ENCODE measurements around the gene PGM3.
"Not testable (repeated sequence)": the region's sequence is repeated elsewhere in the genome, so short reads cannot be mapped to it uniquely, and the experiment has no call there.

PGM3 gene, protein sequence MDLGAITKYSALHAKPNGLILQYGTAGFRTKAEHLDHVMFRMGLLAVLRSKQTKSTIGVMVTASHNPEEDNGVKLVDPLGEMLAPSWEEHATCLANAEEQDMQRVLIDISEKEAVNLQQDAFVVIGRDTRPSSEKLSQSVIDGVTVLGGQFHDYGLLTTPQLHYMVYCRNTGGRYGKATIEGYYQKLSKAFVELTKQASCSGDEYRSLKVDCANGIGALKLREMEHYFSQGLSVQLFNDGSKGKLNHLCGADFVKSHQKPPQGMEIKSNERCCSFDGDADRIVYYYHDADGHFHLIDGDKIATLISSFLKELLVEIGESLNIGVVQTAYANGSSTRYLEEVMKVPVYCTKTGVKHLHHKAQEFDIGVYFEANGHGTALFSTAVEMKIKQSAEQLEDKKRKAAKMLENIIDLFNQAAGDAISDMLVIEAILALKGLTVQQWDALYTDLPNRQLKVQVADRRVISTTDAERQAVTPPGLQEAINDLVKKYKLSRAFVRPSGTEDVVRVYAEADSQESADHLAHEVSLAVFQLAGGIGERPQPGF

DNA sequence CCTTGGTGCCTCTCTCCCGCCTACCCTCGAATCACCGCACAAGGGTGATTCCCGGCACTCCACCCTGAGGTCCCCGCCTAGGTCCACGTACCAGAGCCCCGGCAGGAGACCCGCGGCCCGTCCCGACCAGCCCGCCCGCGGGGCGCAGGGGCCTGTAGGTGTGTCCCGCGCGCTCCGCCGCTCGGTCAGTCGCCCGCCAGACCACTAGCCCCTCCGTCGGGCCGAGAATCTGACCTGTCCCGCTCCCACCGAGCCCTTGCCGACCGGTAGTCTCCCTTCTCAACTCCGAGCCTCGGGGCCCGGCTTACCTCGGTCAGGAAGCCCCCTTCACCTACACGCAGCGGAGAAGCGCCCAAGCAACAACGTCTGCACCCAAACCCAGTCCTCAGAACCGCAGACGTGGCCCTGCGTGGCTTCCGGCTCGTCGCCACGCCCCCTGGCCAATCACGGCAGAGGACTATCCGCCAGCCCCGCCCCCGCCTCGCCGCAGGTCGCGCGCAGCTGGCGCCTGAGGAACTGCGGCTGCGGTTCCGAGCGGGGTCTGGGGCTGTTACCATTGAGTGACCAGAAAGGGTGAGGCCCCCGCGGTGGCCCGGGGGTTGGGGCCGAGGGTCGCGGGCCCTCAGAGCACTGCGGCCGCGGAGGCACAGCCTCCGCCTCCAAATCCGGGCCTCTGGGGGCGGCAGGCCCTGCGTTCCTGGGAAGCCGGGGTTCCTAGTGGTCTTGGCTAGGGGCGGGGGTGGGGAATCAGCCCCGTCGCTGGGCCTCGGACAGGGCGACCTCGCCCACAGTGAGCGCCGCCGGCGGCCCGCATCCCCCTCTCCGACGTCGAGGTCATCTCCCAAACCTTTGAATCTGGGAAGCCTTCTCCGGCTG, at the start of gene PGM3, which contains the start of gene RWDD2A:
Gene PGM3 (minus strand): TSS at position 395 of the 876 bp plus-strand sequence. CDS start 2,253 bp downstream, outside the sequence.
Gene RWDD2A (plus strand): TSS at position 487 of the 876 bp plus-strand sequence. CDS start 1,095 bp downstream, outside the sequence.
- DNase-seq: peak; percentile 94

DNA sequence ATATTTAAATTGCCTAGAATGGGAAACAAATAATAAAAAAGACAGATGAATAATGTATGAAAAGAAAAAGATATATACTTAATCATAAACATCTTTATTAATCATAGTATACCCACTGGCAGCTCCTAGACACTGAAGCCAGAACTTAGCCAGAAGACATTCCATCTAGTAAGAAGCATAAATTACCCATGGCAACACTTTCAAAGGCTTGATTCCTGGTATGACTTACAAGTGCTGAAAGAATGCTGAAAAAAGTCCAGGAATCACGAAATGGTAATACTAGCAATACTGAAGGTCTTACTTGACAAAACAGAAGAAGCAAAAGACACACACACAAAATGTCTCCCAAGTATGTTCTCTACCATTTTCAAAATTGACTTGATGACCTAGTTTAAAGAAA, 38.1 kb upstream of the PGM3 start:
- no peak for DNase-seq

DNA sequence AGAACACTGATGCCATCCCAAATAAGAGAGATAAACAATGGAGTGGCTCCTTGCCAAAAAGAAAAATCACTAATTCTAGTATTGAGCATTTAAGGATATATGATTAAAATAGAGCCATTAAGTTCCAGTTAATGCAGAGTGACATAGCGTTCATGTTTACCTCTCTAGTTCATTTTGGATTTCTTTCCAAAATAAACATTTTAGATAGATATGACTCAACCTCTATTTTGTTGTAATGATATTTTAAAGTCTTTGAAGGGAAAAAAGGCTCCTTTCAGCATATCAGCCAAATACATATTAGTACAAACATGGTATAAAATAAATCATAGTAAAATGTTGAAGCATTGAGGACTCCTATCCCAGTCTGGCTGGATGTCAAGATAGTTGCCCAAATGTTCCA, 33.5 kb upstream of the PGM3 start:
- DNase-seq: no peak

DNA sequence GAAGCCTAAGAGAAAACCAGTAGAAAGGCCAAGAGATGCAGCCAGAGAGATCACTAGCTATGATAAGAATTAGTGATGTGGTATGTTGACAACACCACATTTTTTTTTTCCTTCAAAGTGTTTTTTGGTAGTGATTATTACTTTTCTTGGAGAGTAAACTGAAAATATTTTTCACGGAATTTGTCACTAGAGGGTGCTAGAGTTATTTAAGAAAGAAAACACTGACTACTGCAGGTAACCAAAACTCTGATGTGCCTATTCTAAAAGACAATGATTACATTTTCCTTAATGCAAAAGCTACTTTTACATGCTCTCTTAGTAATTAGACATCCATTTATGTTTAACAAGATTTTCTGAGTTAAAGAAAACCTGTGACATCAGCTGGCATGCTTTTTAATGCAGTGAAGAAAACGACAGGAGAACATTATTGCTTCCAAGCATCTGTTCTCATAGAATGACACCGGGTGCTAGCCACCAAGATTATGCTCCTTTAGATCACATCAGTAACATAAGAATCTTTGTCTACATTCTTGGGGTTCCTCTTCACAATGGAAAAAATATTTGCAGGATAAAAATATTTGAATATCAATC, 28.9 kb upstream of the PGM3 start:
- no peak for DNase-seq

DNA sequence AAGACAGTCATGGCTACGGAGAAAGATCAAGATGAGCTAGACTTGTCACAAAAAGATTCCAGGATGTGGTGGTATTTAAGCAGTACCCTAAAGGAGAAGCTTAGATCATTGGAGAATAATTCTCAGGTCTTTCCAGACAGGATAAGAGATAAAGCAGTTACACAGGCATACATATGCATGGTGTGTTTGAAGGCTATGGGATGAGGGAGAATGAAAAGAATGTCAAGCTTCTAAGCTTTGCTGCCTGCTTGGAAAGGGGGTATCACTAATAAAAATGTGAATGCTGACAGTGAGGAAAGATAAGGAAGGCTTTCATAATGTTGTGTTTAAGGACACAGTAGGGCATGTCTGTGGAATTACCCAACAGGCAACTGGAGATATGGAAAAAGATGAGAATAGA, 28.2 kb upstream of the PGM3 start:
- no peak for DNase-seq

DNA sequence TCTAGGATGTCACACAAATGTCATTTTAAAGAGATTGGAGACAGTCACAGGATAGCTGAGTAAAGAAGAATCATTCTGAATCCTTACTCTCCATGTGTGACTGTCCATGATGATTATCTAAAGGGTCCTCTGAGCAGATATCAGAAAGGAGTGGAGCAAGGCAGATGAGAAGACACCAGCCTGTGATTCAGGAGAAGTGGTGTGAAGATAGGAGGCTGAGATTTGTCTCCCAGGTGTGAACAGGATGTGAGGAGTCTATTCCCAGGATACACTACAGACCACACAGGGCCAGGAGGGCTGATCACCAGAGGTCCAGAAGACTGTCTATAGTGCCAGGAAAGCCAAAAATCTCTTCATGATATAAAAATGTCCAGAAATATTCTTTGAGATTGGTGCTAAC, 27.1 kb upstream of the PGM3 start:
- DNase-seq: no peak

DNA sequence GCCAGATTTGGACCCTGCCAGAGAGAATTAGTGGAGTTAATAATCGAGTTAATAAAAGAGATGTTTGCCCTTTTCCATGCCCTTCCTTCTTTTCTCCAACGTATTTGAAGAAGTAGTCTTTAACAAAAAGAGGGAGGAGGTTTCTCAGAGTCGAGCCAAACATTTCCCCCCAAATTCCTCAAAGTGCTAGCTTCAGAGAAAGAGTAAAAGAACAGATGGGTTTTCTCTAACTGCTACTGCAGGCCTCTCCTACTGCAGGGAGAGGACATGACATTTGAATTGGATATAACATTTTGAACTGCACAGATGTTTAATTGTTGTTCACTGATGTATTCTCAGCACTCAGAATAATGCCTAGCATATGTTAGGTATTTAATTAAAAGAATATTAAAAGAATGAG, 25.6 kb upstream of the PGM3 start:
- DNase-seq: no peak

DNA sequence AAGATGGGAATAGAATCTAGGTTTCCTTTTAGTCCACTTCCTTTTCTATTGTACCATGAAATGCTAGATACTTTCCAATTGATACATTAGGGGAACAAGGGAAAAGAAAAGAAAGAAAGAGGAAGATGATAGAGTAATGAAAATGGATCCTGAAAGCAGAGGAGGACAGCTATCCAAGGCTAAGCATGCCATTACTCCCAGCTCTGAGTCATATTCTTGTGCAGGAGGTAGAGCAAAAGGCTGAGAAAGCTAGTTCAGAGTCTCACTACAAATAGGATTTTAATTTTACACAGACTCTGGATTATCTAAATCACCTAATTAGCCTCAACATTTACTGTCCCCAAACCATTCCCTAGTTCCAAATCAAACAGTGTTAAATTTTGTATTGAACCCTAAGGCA, 23.7 kb upstream of the PGM3 start:
- no peak for DNase-seq

DNA sequence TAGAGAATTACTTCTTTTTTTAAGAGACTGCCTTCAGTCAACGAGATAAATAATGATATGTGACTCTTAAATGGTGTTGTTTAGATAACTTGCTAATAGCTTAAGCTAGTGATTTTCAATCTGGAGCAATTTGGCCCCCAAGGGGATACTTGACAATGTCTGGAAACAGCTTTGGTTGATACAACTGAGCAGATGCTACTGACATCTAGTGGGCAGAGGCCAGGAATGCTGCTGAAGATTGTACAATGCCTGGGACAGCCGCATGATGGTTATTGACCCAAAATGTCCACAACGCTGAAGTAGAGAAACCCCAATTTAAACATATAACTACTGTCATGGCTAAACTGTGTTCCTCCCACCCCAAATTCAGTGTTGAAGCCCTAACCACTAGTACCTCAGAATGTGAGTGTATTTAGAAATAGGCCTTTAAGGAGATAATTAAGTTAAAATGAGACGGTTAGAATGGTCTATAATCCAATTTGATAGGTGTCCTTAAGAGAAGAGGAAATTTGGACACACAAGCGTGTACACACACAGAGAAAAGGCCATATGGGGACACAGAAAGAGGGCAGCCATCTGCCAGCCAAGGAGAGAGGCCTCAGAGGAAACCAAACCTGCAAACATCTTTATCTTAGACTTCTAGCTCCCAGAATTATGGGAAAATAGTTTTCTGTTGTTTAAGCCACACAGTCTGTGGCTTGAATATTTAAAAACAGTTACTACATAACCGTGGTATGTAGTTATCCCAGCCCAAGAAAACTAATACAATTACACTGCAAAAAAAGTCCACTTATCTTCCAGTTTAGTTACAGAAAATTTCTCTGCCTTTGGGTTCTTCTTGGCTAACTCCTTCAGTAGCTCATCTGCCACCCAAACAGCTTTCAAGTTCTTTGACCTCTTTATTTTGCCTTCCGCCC, 22.3 kb upstream of the PGM3 start:
- peak; percentile 76 for DNase-seq

DNA sequence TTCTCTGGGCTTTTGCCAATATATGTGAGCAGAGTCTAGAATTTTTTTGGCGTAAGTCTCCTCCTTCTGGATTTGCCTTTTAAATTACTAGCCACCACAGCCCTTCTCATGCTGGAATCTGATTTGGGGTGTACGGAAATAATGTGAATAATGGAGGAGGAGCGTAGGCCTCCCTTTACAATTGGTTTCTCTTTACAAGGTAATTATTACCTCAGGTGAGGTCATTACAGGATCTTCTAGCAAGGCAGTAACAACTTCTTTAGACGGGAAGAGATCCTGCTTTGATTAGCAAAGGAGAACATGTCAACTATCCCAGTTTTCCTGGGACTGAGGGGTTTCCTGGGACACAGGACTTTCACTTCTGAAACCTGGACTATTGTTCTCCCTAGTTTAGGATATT, 9.0 kb upstream of the PGM3 start:
- no peak for DNase-seq

DNA sequence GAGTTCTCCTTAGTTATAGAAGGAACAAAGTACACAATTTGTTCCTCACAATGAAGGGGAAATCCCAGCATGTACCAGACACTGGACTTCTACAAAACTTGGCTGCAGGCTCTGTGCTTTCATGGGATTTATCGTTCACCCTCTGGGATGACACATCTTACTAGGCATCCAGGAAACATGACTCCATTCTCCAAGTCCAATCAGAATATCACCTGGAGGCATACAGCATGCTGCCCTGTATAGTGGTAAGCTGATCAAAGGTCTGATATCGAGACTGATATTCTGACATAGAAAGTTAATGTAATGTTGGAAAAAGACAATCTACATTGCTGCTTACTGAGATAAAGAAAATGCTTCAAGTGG, 6.8 kb upstream of the PGM3 start:
- DNase-seq: no peak

DNA sequence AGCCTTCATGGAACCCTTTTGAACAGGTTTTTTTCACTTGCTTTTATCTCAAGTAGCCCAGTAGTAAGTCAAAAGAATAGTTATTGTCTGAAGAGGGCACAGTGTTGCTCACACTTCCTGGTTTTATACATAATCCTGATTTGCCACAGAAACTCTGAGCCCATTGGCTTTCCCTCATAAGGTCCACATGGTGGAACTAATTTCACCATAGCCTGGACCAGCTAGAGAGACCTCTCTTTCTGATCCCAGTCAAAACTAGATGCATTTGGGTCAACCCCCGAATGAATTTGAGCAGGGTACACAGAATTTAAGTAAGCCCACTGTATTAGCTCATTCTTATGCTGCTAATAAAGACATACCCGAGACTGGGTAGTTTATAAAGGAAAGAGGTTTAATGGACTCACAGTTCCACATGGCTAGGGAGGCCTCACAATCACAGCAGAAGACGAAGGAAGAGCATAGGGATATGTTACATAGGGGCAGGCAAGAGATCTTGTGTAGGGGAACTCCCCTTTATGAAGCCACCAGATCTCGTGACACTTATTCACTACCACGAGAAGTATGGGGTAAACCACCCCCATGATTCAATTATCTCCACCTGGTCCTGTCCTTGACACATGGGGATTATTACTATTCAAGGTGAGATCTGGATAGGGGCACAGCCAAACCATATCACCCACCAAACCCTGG, 6.3 kb upstream of the PGM3 start:
- DNase-seq: no peak

DNA sequence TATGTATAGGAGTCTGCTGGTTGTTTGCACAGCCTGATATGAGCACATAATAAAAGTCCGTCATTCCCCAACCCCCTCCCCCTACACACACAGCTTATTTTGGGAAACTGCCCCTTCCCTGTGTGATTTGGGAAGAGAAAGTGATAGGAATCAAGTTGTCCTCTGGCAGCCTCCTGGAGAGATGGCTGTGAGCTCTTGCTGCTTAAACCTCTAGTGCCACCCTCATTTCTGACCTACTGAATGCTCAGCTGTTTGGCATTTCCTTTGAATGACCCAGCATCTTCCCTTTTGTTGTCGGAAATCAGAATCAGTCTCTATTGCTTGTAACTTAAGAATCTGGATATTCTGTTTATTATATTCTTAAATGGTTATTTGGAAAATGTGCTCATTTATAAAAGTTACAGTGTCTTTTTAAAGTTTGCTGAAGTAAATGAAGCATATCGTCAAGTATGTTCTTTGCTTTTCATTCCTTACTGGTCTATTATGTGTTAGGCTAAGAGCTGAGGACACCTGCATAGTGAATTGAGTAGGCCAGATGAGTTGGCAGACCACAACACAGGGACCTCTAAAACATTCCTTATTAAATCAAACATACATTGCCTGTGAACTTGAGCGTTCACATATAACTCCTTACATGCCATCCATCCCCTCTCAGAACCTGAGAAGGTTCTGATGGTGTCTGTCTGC, 5.6 kb upstream of the PGM3 start:
- DNase-seq: no peak

DNA sequence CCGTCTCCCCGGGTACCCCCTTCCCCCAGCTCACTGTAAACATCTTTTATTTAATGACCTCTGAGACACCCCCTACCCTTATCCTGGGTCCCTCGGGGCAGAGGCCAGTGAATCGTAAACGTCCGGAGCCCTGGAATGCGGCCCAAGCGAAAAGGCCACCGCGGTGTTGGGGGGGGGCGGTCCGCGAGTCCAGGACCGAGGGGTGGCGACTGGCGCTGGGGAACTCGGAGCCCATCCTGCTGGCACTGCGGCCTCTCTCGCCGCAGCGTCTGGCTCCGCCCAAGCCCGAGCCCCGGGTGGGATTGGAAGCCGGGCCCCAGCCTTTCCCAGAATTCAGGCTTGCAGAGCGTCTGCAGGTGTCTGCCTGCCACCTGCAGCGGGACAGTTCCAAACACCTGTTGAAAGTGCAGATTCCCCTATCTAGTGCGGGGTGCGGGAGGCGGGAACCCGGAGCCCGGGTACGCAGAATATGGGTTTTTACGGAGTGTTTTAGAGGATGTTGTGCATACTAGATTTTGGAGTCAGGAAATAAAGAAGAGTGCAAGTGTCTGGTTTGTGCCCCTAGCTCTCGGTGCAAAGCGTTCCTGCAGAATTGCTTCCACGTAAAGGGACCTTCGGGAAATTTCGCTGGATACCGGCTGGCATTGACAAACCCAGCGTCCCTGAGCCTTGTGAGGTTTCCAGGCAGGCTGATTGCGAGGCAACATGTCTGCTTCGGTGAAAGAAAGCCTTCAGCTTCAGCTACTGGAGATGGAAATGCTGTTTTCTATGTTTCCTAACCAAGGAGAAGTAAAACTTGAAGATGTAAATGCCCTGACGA, 892 bp upstream of the PGM3 start:
- DNase-seq: peak; percentile 56

DNA sequence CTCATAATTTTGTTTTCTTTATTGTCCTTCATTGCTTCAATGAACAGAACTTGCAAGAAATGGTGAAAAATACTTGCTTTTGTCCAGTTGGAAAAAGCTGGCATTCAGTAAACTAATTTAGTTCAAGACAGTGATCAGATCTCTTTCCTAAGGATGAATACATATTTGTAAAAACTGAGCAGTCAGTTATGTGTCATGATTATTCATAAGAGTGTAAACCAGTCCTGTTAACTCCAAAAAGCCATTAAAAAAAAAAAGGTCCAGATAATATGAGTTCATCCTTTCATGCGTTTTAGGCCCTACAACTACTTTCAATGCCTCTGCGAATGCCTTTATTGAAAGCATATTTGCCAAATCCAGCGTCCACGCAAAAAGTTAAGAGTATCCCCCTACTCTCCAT, 609 bp downstream of the PGM3 start:
- DNase-seq: no peak

DNA sequence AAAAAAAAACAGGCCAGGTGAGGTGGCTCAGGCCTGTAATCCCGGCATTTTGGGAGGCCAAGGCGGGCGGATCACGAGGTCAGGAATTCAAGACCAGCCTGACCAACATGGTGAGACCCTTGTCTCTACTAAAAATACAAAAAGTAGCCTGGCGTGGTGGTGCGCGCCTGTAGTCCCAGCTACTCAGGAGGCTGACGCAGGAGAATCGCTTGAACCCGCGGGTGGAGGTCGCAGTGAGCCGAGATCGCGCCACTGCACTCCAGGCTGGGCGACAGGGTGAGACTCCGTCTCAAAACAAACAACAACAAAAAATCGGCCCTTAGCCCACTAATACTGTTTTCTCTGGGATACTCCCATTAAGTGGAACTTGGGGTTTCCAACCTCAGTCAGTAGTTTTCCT, 1.1 kb downstream of the PGM3 start:
- DNase-seq: not testable (repeated sequence)

DNA sequence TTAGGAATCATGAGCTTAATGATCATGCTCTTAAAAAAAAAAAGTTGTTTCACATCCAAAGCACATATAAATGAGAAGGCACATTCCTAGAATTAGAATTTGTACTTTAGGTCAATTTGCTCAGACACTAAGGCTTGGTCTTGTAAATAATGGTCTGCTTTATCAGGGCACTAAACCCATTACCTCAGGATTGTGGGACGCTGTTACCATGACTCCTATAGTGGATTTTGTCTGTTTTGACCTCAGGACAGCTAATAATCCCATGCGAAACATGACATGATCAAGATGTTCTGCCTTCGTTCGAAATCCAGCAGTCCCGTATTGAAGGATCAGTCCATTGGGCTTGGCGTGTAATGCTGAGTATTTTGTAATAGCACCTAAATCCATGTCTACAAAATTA, 2.4 kb downstream of the PGM3 start:
- DNase-seq: no peak

DNA sequence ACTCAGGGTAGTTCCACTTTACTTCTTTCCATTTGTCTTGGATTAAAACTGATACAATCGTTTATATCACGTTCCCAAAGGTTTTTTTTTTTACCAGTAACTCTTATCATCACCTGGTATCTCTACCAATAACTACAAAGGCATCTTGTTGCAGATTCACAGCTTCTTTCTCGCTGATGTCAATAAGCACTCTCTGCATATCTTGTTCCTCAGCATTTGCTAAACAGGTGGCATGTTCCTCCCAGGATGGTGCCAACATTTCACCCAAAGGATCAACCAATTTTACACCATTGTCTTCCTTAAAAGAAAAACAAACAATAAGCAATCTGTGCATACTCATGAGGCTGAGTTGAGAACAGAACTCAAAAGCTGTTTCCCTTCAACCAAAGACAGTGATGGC, 4.6 kb downstream of the PGM3 start:
- DNase-seq: no peak

DNA sequence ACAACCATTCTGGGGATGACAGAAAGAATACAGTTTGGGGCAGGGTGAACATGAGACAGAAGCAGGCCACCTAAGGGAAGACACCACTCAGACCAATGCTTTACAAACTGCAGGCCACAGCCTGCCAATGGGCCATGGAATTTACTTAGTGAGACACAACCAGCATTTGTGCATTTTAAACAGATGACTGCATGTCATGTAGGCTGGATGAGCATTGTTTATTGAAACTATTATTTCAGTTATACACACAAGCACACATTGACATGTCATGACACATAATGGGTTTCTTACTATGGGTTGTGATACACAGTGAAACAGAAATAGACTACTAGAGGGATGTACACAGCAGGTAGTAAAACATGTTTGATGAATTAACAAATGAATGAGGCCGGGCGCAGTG, 8.0 kb downstream of the PGM3 start:
- no peak for DNase-seq

Measured in right hindlimb (tissue), 1 donor.